ENCODE measurements around the gene ELP1. TPM values are rescaled to one million over a fixed set of nuclear protein-coding genes. Genes with fewer than 3 reads are reported as not detected.

Gene ELP1
- total and polyA plus RNA-seq, 2 donors (not counting 3 experiments of a cell fraction or from before 2014, with no cell fraction given) = 12.6 to 21.8 TPM

GRCh38 chr9:108845507-108845906, 88.4 kb downstream of the ELP1 start:
- Histone ChIP-seq H3K27ac (ENCODE audit: insufficient read depth, low read depth, low read length) (no peak overlapping the region), H3K9ac (replicated peaks; ENCODE audit: extremely low read depth, insufficient read depth, low read length) (no peak overlapping the region), H3K4me1 (ENCODE audit: control insufficient read depth, extremely low read depth, insufficient read depth, low read length) (peaks cover 14% of the 10 kb centered on the region), H3K4me3 (replicated peaks in 1 of 3; ENCODE audit: insufficient read depth in 1 of 3, low read depth in 1 of 3, low read length in 3 of 3) (no peak overlapping the region), H3K79me2 (ENCODE audit: control insufficient read depth, insufficient read depth, low read length) (no peaks in the 10 kb centered on the region), H3K36me3 (ENCODE audit: control insufficient read depth in 2 of 2, extremely low read depth in 1 of 2, insufficient read depth in 2 of 2, low read length in 2 of 2) (no peaks in the 10 kb centered on the region), H3K9me1 (replicated peaks; ENCODE audit: control insufficient read depth, extremely low read depth, insufficient read depth, low read length) (no peaks in the 10 kb centered on the region), H2AFZ (ENCODE audit: low read depth, low read length) (no peak overlapping the region), H4K20me1 (replicated peaks; ENCODE audit: control insufficient read depth, extremely low read depth, insufficient read depth, low read length) (no peaks in the 10 kb centered on the region), H3K27me3 (ENCODE audit: control insufficient read depth in 2 of 2, insufficient read depth in 2 of 2, low read length in 2 of 2) (no peaks in the 10 kb centered on the region), H3K9me3 (replicated peaks; ENCODE audit: control insufficient read depth, insufficient read depth, low read length) (no peaks in the 10 kb centered on the region), H3K4me2 (ENCODE audit: insufficient read depth, low read length) (no peak overlapping the region)
- intact Hi-C loops (cut with micrococcal nuclease) (no loop called here), dilution Hi-C loops (cut with MboI; ENCODE audit: extremely low pct_ligation_motif_present, low sequenced_read_pairs) (no loop called here)
- CTCF ChIA-PET = interaction anchor here (1.5 kb wide), 1 partner anchor 109 kb away, joined by 3 read pairs; no protein-coding TSS in a partner anchor
- DNase-seq (ENCODE audit: low read depth, low spot score) (no peak), FAIRE-seq (no peak)
- BruUV-seq (replicated peaks) = no TSS peak
- POLR2A ChIA-PET = no interaction called here
- TF ChIP-seq GATA2 (IDR thresholded peaks at IDR 0.05; ENCODE audit: insufficient read depth, insufficient read length, low read depth, low read length) (no peak), JUN (IDR thresholded peaks at IDR 0.05; ENCODE audit: borderline replicate concordance, insufficient read depth, insufficient read length, low read depth) (no peak), FOS (IDR thresholded peaks at IDR 0.05; ENCODE audit: borderline replicate concordance, insufficient read depth, low read length) (no peak), EZH2 (IDR thresholded peaks at IDR 0.05; ENCODE audit: borderline replicate concordance, low read depth, low read length, severe bottlenecking) (no peak), CTCF (IDR thresholded peaks at IDR 0.05; ENCODE audit: extremely low read depth in 1 of 2, insufficient read depth in 1 of 2, low read depth in 1 of 2, low read length in 2 of 2) (no peak), MYC (IDR thresholded peaks at IDR 0.05; ENCODE audit: low read depth, low read length) (no peak), POLR2A (IDR thresholded peaks at IDR 0.05; ENCODE audit: low read depth, low read length) (no peak), POLR2AphosphoS5 (IDR thresholded peaks at IDR 0.05; ENCODE audit: insufficient read depth, low read depth, low read length) (no peak)
- TF ChIP-seq, protein P1, sequence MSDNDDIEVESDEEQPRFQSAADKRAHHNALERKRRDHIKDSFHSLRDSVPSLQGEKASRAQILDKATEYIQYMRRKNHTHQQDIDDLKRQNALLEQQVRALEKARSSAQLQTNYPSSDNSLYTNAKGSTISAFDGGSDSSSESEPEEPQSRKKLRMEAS (IDR thresholded peaks at IDR 0.05; ENCODE audit: insufficient read depth, insufficient read length) = no peak

All from endothelial cell of umbilical vein (primary cell).